ENCODE data around the gene PAPOLA.

- TF ChIP-seq CTCF (IDR thresholded peaks at IDR 0.05; ENCODE audit: low read depth, low read length) (no peak), EZH2phosphoT487 (IDR thresholded peaks at IDR 0.05; ENCODE audit: low read depth) (no peak)
These were observed 101.4 kb downstream of the PAPOLA start for GRCh38 chr14:96603350-96604255.
